Measurements from ENCODE around the gene PAX5. TPM values are rescaled to one million over a fixed set of nuclear protein-coding genes. Genes with fewer than 3 reads are reported as not detected.

The PAX5 gene
- total RNA-seq, 1 donor from 2014 or later, result 0.25 TPM

GRCh38 chr9:36849943-36850342 is 184.1 kb downstream of the PAX5 start:
- H3K9me3 ChIP-seq, result no peaks in the 10 kb centered on the region
- no peaks in the 10 kb centered on the region for H3K4me1 ChIP-seq
- no peak overlapping the region for H3K27ac ChIP-seq
- H3K36me3 ChIP-seq, result no peaks in the 10 kb centered on the region
- intact Hi-C loops (cut with DNase I), result loop anchor here (10.0 kb wide), 1 partner anchor 75 kb away; no protein-coding TSS in a partner anchor
- H3K27me3 ChIP-seq, result no peaks in the 10 kb centered on the region
- no peak for DNase-seq (ENCODE audit: extremely low spot score in 2 of 2)
- H3K4me3 ChIP-seq, result no peak overlapping the region
- TF ChIP-seq CTCF (IDR thresholded peaks at IDR 0.05) (no peak), POLR2A (IDR thresholded peaks at IDR 0.05) (no peak), POLR2AphosphoS5 (IDR thresholded peaks at IDR 0.05; ENCODE audit: insufficient read depth in 1 of 2, low read depth in 1 of 2) (no peak)

DNA sequence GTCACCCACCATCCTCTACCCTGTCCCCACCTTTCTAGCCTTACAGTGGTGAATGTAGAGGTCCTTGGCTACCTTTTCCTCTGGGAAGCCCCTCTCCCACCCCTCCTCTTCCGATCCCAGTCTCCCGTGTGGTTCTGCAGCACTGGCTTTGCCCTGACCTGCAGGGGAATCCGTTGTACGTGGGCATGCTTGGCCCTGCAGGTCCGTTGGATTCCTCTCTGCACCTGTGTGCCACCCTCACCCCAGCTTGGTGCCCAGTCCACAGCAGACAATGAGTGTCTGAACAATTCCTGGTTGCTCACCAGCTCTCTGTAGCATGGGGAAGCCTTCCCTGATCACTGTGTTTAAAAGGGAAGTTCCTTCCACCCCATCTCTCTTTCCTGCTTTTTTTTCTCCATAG is 185.1 kb downstream of the PAX5 start:
- DNase-seq (ENCODE audit: extremely low spot score in 2 of 2), result no peak
- Histone ChIP-seq H3K27me3 (no peaks in the 10 kb centered on the region), H3K4me1 (no peaks in the 10 kb centered on the region), H3K4me3 (no peak overlapping the region), H3K9me3 (no peaks in the 10 kb centered on the region), H3K36me3 (no peaks in the 10 kb centered on the region), H3K27ac (no peak overlapping the region)
- intact Hi-C loops (cut with DNase I), result loop anchor here (10.0 kb wide), 1 partner anchor 76 kb away; no protein-coding TSS in a partner anchor
- no peak for TF ChIP-seq POLR2AphosphoS5 (IDR thresholded peaks at IDR 0.05; ENCODE audit: insufficient read depth in 1 of 2, low read depth in 1 of 2)
- TF ChIP-seq CTCF (IDR thresholded peaks at IDR 0.05), result no peak
- TF ChIP-seq POLR2A (IDR thresholded peaks at IDR 0.05), result no peak

GRCh38 chr9:36847781-36848673 is 186.0 kb downstream of the PAX5 start:
- Histone ChIP-seq H3K36me3 (no peaks in the 10 kb centered on the region), H3K27ac (no peak overlapping the region), H3K9me3 (no peaks in the 10 kb centered on the region), H3K4me3 (no peak overlapping the region), H3K4me1 (no peaks in the 10 kb centered on the region), H3K27me3 (no peaks in the 10 kb centered on the region)
- DNase-seq (ENCODE audit: extremely low spot score in 2 of 2), result no peak
- intact Hi-C loops (cut with DNase I), result loop anchor here (10.0 kb wide), 1 partner anchor 77 kb away; no protein-coding TSS in a partner anchor
- no peak for TF ChIP-seq POLR2AphosphoS5 (IDR thresholded peaks at IDR 0.05; ENCODE audit: insufficient read depth in 1 of 2, low read depth in 1 of 2)

DNA sequence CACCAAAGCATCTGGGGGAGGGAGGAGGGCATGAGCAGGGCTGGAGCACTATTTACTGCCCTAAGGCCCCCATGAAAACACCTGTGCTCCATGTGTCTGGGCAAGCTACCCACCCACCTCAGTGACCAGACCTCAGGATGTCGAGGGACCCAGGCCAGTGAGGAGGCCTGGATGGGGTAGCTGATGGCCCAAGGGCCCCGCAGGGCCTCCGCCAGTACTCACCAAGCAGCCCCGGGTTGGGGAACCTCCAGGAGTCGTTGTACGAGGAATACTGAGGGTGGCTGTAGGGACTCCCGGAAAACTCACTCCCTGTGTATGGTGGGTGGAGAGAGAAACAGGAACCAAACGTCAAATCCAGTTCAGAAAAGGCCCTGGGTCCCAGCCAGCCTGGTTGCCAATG is 187.4 kb downstream of the PAX5 start:
- H3K9me3 ChIP-seq, result no peaks in the 10 kb centered on the region
- intact Hi-C loops (cut with DNase I), result loop anchor here (10.0 kb wide), 1 partner anchor 78 kb away; no protein-coding TSS in a partner anchor
- no peaks in the 10 kb centered on the region for H3K4me1 ChIP-seq
- no peaks in the 10 kb centered on the region for H3K27me3 ChIP-seq
- DNase-seq (ENCODE audit: extremely low spot score in 2 of 2), result no peak
- H3K36me3 ChIP-seq, result no peaks in the 10 kb centered on the region
- TF ChIP-seq CTCF (IDR thresholded peaks at IDR 0.05), result no peak
- no peak overlapping the region for H3K27ac ChIP-seq
- no peak overlapping the region for H3K4me3 ChIP-seq

GRCh38 chr9:36845844-36846243 is 188.2 kb downstream of the PAX5 start:
- Histone ChIP-seq H3K4me3 (no peak overlapping the region), H3K4me1 (no peaks in the 10 kb centered on the region), H3K9me3 (no peaks in the 10 kb centered on the region), H3K27me3 (no peaks in the 10 kb centered on the region), H3K36me3 (no peaks in the 10 kb centered on the region), H3K27ac (no peak overlapping the region)
- intact Hi-C loops (cut with DNase I), result loop anchor here (10.0 kb wide), 1 partner anchor 79 kb away; no protein-coding TSS in a partner anchor
- no peak for TF ChIP-seq CTCF (IDR thresholded peaks at IDR 0.05)
- no peak for TF ChIP-seq POLR2AphosphoS5 (IDR thresholded peaks at IDR 0.05; ENCODE audit: insufficient read depth in 1 of 2, low read depth in 1 of 2)
- no peak for TF ChIP-seq POLR2A (IDR thresholded peaks at IDR 0.05)
- no peak for DNase-seq (ENCODE audit: extremely low spot score in 2 of 2)
